ENCODE results near the gene OBSCN.

OBSCN gene

GRCh38 chr1:228309326-228310067 is 101.7 kb downstream of the OBSCN start:
- in situ Hi-C loops (cut with HindIII; ENCODE audit: low pct_ligation_motif_present, low sequenced_read_pairs) = no loop called here

DNA sequence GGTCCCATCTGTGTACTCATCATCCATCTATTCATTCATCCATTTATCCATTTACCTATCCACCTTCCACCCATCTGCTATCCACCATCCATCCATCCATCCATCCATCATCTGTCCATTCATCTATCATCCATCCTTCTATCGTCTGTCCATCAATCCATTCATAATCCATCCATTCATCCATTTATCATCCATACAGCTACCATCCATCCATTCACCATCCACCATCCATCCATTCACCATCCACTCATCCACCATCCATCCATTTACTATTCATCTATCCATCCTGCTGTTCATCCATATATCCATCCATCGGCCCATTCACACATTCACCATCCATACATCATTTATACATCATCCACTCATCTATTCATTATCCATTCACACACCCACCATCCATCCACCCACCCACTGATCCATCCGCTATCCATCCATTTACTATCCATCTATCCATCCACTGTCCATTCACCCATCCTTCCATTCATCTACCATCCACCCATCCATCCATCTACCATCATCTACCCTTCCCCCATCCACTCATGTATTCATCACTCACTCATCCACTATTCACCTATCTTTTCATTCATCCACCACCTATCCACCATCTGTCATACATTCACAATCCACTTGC is 102.4 kb downstream of the OBSCN start:
- DNase-seq = no peak
- Histone ChIP-seq H3K4me3 (ENCODE audit: low read depth, low read length) (no peak overlapping the region), H3K27me3 (replicated peaks) (no peaks in the 10 kb centered on the region), H3K36me3 (replicated peaks) (no peaks in the 10 kb centered on the region), H3K27ac (no peak overlapping the region)
- TF ChIP-seq CTCF (IDR thresholded peaks at IDR 0.05; ENCODE audit: low read depth, low read length, missing control alignments) = no peak
- in situ Hi-C loops (cut with HindIII; ENCODE audit: low pct_ligation_motif_present, low sequenced_read_pairs) = no loop called here

More at GRCh38 chr1:228309326-228310067, 101.7 kb downstream of the OBSCN start:
- Histone ChIP-seq H3K4me3 (ENCODE audit: low read depth, low read length) (no peak overlapping the region), H3K36me3 (replicated peaks) (no peaks in the 10 kb centered on the region), H3K27ac (no peak overlapping the region), H3K27me3 (replicated peaks) (no peaks in the 10 kb centered on the region)
- TF ChIP-seq CTCF (IDR thresholded peaks at IDR 0.05; ENCODE audit: low read depth, low read length, missing control alignments) = no peak
- DNase-seq = no peak

DNA sequence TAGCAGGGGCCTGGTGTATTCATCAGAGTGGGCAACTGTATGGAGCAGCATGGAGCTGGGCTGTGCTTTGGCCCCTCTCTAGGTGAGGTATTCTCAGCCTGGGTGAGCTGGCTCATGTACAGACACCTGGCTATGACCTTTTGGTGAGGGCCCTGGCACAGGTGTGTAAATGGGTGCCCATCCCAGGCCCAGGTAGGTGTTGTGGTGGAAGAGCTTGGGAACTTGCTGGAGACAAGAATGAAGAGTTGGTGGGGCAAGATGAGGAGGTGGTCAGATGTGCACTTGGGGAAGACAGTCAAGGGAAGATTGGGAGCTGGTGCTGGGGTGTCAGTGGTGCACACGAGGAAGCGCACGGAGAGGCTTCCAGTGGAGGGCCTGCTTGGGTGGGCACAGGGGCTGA is 103.2 kb downstream of the OBSCN start:
- no peak for DNase-seq
- Histone ChIP-seq H3K27ac (no peak overlapping the region), H3K4me3 (ENCODE audit: low read depth, low read length) (no peak overlapping the region), H3K36me3 (replicated peaks) (no peaks in the 10 kb centered on the region), H3K27me3 (replicated peaks) (no peaks in the 10 kb centered on the region)
- in situ Hi-C loops (cut with HindIII; ENCODE audit: low pct_ligation_motif_present, low sequenced_read_pairs) = no loop called here
- no peak for TF ChIP-seq CTCF (IDR thresholded peaks at IDR 0.05; ENCODE audit: low read depth, low read length, missing control alignments)

DNA sequence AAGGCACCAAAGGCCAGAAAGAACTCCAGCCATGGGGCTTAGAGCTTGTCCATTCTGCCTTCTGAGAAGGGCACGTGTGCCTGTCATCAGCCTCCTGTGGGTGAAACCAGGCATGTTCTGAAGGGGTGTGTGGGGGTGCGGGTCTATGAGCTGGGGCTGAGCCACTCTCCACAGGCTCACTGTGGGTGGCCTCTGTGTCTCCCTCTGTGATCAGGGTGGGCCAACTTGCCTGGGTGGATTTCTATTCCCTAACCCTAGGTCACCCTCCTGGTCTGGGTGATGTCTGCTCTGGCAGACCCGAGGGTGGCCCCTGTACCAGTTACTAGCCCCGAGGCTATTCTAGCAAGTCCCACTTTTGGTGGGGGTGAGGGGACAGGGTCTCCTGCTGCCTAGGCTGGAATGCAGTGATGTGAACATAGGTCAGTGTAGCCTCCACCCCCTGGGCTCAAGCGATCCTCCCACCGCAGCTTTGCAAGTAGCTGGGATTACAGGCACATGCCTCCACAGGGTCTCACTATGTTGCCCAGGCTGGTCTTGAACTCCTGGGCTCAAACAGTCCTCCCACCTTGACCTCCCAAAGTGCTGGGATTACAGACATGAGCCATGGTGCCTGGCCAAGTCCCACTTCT is 104.4 kb downstream of the OBSCN start:
- no peaks in the 10 kb centered on the region for H3K36me3 ChIP-seq (replicated peaks)
- no peak overlapping the region for H3K27ac ChIP-seq
- DNase-seq = no peak
- in situ Hi-C loops (cut with HindIII; ENCODE audit: low pct_ligation_motif_present, low sequenced_read_pairs) = no loop called here
- no peak for TF ChIP-seq CTCF (IDR thresholded peaks at IDR 0.05; ENCODE audit: low read depth, low read length, missing control alignments)
- no peaks in the 10 kb centered on the region for H3K27me3 ChIP-seq (replicated peaks)
- H3K4me3 ChIP-seq (ENCODE audit: low read depth, low read length) = no peak overlapping the region

DNA sequence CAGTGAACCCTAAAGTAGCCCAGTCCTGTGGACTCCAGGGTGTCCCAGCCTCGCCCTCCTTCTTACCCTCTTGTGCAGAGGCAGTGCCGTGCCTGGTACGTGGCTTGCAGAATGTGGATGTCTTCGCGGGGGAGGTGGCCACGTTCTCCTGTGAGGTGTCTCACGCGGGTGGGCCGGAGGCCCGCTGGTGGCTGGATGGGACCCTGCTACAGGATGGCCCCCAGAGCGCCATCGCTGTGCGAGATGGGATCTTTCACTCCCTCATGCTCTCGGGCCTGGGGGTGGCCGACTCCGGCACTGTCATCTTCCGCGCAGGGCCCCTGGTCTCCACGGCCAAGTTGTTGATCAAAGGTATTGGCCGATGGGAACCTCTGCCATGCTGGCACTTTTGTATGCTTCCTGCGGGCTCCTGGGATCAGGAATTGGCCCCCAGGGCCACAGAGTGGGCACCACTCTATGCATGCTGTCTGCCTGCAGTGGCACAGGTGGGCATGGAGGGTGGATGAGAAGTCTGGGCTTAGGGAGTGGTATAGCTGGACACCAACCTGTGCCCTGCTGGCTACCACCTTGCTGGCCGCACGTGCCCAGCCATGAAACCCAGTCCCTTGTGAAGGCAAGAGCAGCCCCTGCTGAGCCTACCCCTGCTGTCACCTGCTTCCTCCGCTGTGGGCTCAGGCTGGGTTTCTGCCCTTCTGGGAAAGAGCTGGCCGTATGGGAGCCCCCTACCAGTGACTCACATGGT is 105.9 kb downstream of the OBSCN start:
- no peaks in the 10 kb centered on the region for H3K36me3 ChIP-seq (replicated peaks)
- H3K27me3 ChIP-seq (replicated peaks) = no peaks in the 10 kb centered on the region
- in situ Hi-C loops (cut with HindIII; ENCODE audit: low pct_ligation_motif_present, low sequenced_read_pairs) = no loop called here
- TF ChIP-seq CTCF (IDR thresholded peaks at IDR 0.05; ENCODE audit: low read depth, low read length, missing control alignments) = no peak
- no peak for DNase-seq
- H3K4me3 ChIP-seq (ENCODE audit: low read depth, low read length) = no peak overlapping the region
- H3K27ac ChIP-seq = no peak overlapping the region
